AG04450 (cell line): ENCODE results near the gene FLCN. TPM values are rescaled to one million over a fixed set of nuclear protein-coding genes. Genes with fewer than 3 reads are reported as not detected.

Source experiments
- CTCF ChIA-PET: fragments of 300-600, 350-600 bp; formaldehyde crosslinking; extraction: SDS; loops from one replicate; lab custom pipeline; 2022; ENCODE audit warnings: antibody characterized with exemption, inconsistent platforms; lab: Charles Lee
- POLR2A ChIA-PET: fragments of 350-600 bp; formaldehyde crosslinking; extraction: SDS; loops from one replicate; lab custom pipeline; 2021; ENCODE audit warnings: antibody characterized with exemption, inconsistent platforms; lab: Yijun Ruan, JAX
- DNase-seq: peaks from one replicate; pipeline ENCODE4 v3.0.0-alpha.2; 2011; ENCODE audit warnings: low read depth, low spot score
- H3K27ac ChIP-seq: one replicate; pipeline ENCODE4 v1.5.1; 2012; ENCODE audit warnings: low read depth, low read length, control low read depth
- H3K27me3 ChIP-seq: one replicate; pipeline ENCODE4 v1.6.0; 2012; ENCODE audit warnings: low read length; ENCODE audit not compliant: control insufficient read depth, insufficient read depth
- H3K4me3 ChIP-seq: 2 replicates; pipeline ENCODE4 v1.5.1; 2011; ENCODE audit warnings: mild to moderate bottlenecking, low read depth, low read length, control low read depth
- H3K9me3 ChIP-seq: 2 replicates; pipeline ENCODE4 v1.5.1; 2012; ENCODE audit warnings: low read length; ENCODE audit not compliant: control insufficient read depth, insufficient read depth
- CTCF ChIP-seq: IDR thresholded peaks from 2 replicates; pipeline ENCODE4 v1.5.1; 2011; ENCODE audit warnings: low read depth, low read length, control low read depth, inconsistent platforms
- polyA plus RNA-seq: library from polyadenylated mRNA; depleted of rRNA; stranded (reverse); fragments of >200 nt; gene quantifications from 2 replicates; pipeline ENCODE4 v1.2.3, GENCODE V29; 2011

FLCN gene
- polyA plus RNA-seq, 1 experiment = 13.7 TPM

DNA sequence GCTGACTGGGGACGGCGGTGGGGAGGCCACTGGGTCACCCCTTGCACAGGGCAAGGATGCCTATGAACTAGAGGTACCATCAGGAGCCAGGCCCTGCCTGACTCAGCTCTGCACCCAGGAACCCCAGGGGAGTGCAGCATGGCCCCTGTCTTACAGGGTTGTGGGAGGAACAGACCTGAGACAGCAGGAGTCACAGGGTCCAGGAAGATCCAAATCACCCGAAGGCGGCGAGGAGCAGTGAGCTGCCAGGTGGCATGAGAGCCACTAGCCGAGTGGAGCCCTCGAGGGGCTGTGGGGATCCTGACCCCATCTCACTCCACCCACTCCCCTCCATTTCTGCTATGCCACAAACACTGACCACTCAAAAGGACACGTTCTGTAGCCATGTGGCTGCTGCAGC is 61.6 kb downstream of the FLCN start:
- ChIA-PET CTCF (no interaction called here), POLR2A (no interaction called here)
- H3K4me3 ChIP-seq = no peak overlapping the region
- no peak for TF ChIP-seq CTCF
- no peak for DNase-seq
- no peaks in the 10 kb centered on the region for H3K27me3 ChIP-seq
- no peak overlapping the region for H3K27ac ChIP-seq
- no peaks in the 10 kb centered on the region; the same call in 1 of the 2 replicates for H3K9me3 ChIP-seq

DNA sequence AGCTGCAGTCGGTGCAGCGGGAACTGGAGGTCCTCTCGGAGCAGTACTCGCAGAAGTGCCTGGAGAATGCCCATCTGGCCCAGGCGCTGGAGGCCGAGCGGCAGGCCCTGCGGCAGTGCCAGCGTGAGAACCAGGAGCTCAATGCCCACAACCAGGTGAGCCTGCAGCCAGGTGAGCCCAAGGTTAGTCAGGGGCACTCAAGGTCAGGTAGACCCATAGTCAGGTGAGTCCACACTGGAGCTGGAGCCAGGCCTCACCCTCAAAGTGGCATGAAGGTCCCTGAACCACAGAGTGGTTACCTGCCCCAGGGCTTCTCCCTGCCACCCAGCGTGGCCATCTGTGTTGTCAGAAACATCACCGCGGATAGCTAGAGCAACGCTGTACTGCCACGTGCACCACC is 63.0 kb downstream of the FLCN start:
- no peak for DNase-seq
- no peak for TF ChIP-seq CTCF
- Histone ChIP-seq H3K27ac (no peak overlapping the region), H3K27me3 (no peaks in the 10 kb centered on the region), H3K4me3 (no peak overlapping the region), H3K9me3 (no peaks in the 10 kb centered on the region)
- ChIA-PET CTCF (no interaction called here), POLR2A (no interaction called here)

GRCh38 chr17:17172990-17173389 is 64.0 kb downstream of the FLCN start:
- Histone ChIP-seq H3K27me3 (no peaks in the 10 kb centered on the region), H3K4me3 (no peak overlapping the region), H3K27ac (no peak overlapping the region), H3K9me3 (no peaks in the 10 kb centered on the region)
- POLR2A ChIA-PET = no interaction called here
- DNase-seq = no peak
- CTCF ChIA-PET = interaction anchor here (1.5 kb wide), 1 partner anchor 172 kb away, joined by 4 read pairs; no protein-coding TSS in a partner anchor
- TF ChIP-seq CTCF = no peak

GRCh38 chr17:17172001-17172939 is 64.7 kb downstream of the FLCN start:
- H3K4me3 ChIP-seq = no peak overlapping the region
- H3K27ac ChIP-seq = no peak overlapping the region
- POLR2A ChIA-PET = no interaction called here
- no peaks in the 10 kb centered on the region for H3K27me3 ChIP-seq
- CTCF ChIA-PET = interaction anchor here (1.5 kb wide), 1 partner anchor 171 kb away, joined by 4 read pairs; no protein-coding TSS in a partner anchor
- no peak for DNase-seq
- H3K9me3 ChIP-seq = no peaks in the 10 kb centered on the region; the same call in 1 of the 2 replicates
- no peak for TF ChIP-seq CTCF

DNA sequence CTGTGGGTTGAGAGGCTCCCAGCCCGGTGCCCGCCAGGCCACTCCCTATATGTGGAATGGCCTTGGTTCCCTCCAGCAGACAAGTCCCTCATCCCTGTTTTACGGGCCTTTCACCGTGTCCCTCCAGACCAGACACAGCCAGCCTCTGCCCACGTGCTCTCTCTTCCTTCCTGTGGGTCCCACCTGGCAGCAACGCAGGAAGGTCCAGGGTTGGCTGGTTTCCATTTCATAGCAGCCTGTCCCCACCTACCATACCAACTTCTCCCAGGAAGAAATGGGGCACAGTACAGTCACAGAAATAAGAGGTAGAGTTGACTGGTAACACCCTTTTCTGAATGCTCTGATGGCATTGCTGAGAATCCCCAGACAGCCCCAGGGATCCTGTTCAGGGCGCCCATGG is 65.8 kb downstream of the FLCN start:
- POLR2A ChIA-PET = no interaction called here
- no peak for TF ChIP-seq CTCF
- CTCF ChIA-PET = no interaction called here
- no peak overlapping the region for H3K27ac ChIP-seq
- no peaks in the 10 kb centered on the region for H3K27me3 ChIP-seq
- no peak for DNase-seq
- H3K9me3 ChIP-seq = no peaks in the 10 kb centered on the region; the same call in 1 of the 2 replicates
- no peak overlapping the region for H3K4me3 ChIP-seq
